Activated CD8-positive, alpha-beta memory T cell treated with anti-CD3 and anti-CD28 coated beads, Interleukin-2, amount 50 U/mL, for 1 hour (primary cell): ENCODE results near the gene DENND5A.
"Not testable (repeated sequence)": the region's sequence is repeated elsewhere in the genome, so short reads cannot be mapped to it uniquely, and the experiment has no call there.

ENCODE experiments used
- DNase-seq: peaks from one replicate; pipeline ENCODE4 v3.0.0-alpha.2; 2020; ENCODE audit errors: extremely low read depth

DENND5A gene

GRCh38 chr11:9264316-9265210, 587 bp downstream of the DENND5A start:
- no peak for DNase-seq

GRCh38 chr11:9263840-9264315, 1.3 kb downstream of the DENND5A start:
- no peak for DNase-seq

- DNase-seq = not testable (repeated sequence)
These were observed 4.4 kb downstream of the DENND5A start for GRCh38 chr11:9260838-9261146.

- no peak for DNase-seq
These were observed 4.9 kb downstream of the DENND5A start for GRCh38 chr11:9259981-9260837.

- DNase-seq = not testable (repeated sequence)
These were observed 6.9 kb downstream of the DENND5A start for GRCh38 chr11:9258279-9258678.

GRCh38 chr11:9254416-9254815, 10.7 kb downstream of the DENND5A start:
- DNase-seq = no peak

- no peak for DNase-seq
These were observed 12.1 kb downstream of the DENND5A start for GRCh38 chr11:9253086-9253485.

GRCh38 chr11:9251311-9251710, 13.8 kb downstream of the DENND5A start:
- no peak for DNase-seq

GRCh38 chr11:9250139-9250582, 15.0 kb downstream of the DENND5A start:
- DNase-seq = peak; percentile 23

GRCh38 chr11:9249252-9249651, 15.9 kb downstream of the DENND5A start:
- no peak for DNase-seq

GRCh38 chr11:9247863-9248262, 17.3 kb downstream of the DENND5A start:
- DNase-seq = no peak

- not testable (repeated sequence) for DNase-seq
These were observed 28.9 kb downstream of the DENND5A start for GRCh38 chr11:9236242-9236641.

GRCh38 chr11:9232482-9232881, 32.7 kb downstream of the DENND5A start:
- no peak for DNase-seq

- DNase-seq = no peak
These were observed 33.3 kb downstream of the DENND5A start for GRCh38 chr11:9231848-9232177.

- DNase-seq = no peak
These were observed 34.9 kb downstream of the DENND5A start for GRCh38 chr11:9230296-9230695.

- no peak for DNase-seq
These were observed 37.1 kb downstream of the DENND5A start for GRCh38 chr11:9228091-9228490.

GRCh38 chr11:9225748-9226298, 39.3 kb downstream of the DENND5A start:
- no peak for DNase-seq

GRCh38 chr11:9222654-9223053, 42.5 kb downstream of the DENND5A start:
- no peak for DNase-seq

GRCh38 chr11:9220853-9221252, 44.3 kb downstream of the DENND5A start:
- DNase-seq = not testable (repeated sequence)

- DNase-seq = no peak
These were observed 45.6 kb downstream of the DENND5A start for GRCh38 chr11:9219572-9219971.

GRCh38 chr11:9219115-9219514, 46.0 kb downstream of the DENND5A start:
- DNase-seq = no peak

GRCh38 chr11:9214765-9215164, 50.4 kb downstream of the DENND5A start:
- no peak for DNase-seq
